ENCODE measurements around the gene PRR33.

PRR33 gene

GRCh38 chr11:1873048-1873812 is 18.5 kb downstream of the PRR33 start:
- peak; percentile 57 for DNase-seq (ENCODE audit: low read depth, low spot score)
- no peak for TF ChIP-seq CTCF (IDR thresholded peaks at IDR 0.05; ENCODE audit: low read depth, low read length)
- in situ Hi-C loops (cut with HindIII; ENCODE audit: low sequenced_read_pairs), result no loop called here
- no peak overlapping the region for H3K4me3 ChIP-seq (ENCODE audit: low read depth, low read length)

GRCh38 chr11:1872267-1872985 is 19.3 kb downstream of the PRR33 start:
- TF ChIP-seq CTCF (IDR thresholded peaks at IDR 0.05; ENCODE audit: low read depth, low read length), result no peak
- no peak for DNase-seq (ENCODE audit: low read depth, low spot score)
- in situ Hi-C loops (cut with HindIII; ENCODE audit: low sequenced_read_pairs), result no loop called here
- no peak overlapping the region for H3K4me3 ChIP-seq (ENCODE audit: low read depth, low read length)

- no peak for TF ChIP-seq CTCF (IDR thresholded peaks at IDR 0.05; ENCODE audit: low read depth, low read length)
- in situ Hi-C loops (cut with HindIII; ENCODE audit: low sequenced_read_pairs), result no loop called here
- H3K4me3 ChIP-seq (ENCODE audit: low read depth, low read length), result no peak overlapping the region
- DNase-seq (ENCODE audit: low read depth, low spot score), result no peak
Measured at GRCh38 chr11:1871531-1871930, 20.2 kb downstream of the PRR33 start.

GRCh38 chr11:1870721-1871466 is 20.8 kb downstream of the PRR33 start:
- no peak for TF ChIP-seq CTCF (IDR thresholded peaks at IDR 0.05; ENCODE audit: low read depth, low read length)
- in situ Hi-C loops (cut with HindIII; ENCODE audit: low sequenced_read_pairs), result no loop called here
- H3K4me3 ChIP-seq (ENCODE audit: low read depth, low read length), result no peak overlapping the region
- no peak for DNase-seq (ENCODE audit: low read depth, low spot score)

- no peak for TF ChIP-seq CTCF (IDR thresholded peaks at IDR 0.05; ENCODE audit: low read depth, low read length)
- DNase-seq (ENCODE audit: low read depth, low spot score), result no peak
- in situ Hi-C loops (cut with HindIII; ENCODE audit: low sequenced_read_pairs), result no loop called here
- no peak overlapping the region for H3K4me3 ChIP-seq (ENCODE audit: low read depth, low read length)
Measured at GRCh38 chr11:1870326-1870696, 21.4 kb downstream of the PRR33 start.

GRCh38 chr11:1869427-1870325 is 22.0 kb downstream of the PRR33 start:
- in situ Hi-C loops (cut with HindIII; ENCODE audit: low sequenced_read_pairs), result no loop called here
- no peak overlapping the region for H3K4me3 ChIP-seq (ENCODE audit: low read depth, low read length)
- peak; percentile 15 for TF ChIP-seq CTCF (IDR thresholded peaks at IDR 0.05; ENCODE audit: low read depth, low read length)

More at GRCh38 chr11:1869427-1870325, 22.0 kb downstream of the PRR33 start:
- no peak for DNase-seq (ENCODE audit: low read depth, low spot score)

Data from astrocyte of the spinal cord (primary cell).